DMS114 treated with DMSO at 0.1 percent for 48 hours (cell line): ENCODE measurements around the gene OMG.
"Not testable (repeated sequence)": the region's sequence is repeated elsewhere in the genome, so short reads cannot be mapped to it uniquely, and the experiment has no call there.

Source experiments
- DNase-seq: peaks from one replicate; lab custom pipeline; 2025; ENCODE audit not compliant: unreplicated experiment; lab: John Stamatoyannopoulos, UW

Gene OMG, protein sequence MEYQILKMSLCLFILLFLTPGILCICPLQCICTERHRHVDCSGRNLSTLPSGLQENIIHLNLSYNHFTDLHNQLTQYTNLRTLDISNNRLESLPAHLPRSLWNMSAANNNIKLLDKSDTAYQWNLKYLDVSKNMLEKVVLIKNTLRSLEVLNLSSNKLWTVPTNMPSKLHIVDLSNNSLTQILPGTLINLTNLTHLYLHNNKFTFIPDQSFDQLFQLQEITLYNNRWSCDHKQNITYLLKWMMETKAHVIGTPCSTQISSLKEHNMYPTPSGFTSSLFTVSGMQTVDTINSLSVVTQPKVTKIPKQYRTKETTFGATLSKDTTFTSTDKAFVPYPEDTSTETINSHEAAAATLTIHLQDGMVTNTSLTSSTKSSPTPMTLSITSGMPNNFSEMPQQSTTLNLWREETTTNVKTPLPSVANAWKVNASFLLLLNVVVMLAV

DNA sequence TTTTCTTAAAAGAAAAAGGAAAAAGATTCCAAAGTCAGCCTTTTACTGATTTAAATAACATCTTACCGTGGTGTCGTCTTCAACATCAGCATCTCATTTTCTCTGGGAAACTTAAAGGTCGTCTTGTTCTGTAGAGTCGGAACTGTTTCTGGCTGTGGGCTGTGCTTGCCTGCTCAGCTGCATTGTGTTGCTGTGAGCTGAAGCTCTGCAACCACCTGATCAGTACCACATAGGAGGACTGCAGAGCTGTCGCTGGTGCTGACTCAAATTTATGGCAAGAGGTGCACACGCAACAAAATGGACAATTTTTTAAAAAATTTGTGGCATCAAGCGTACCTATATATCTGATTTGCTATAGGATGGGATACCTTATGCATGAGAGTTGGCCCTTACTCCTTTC, at the start of gene OMG:
TSS of gene OMG (minus strand) at position 150 of the 400 bp plus-strand sequence. CDS start 908 bp downstream, outside the sequence.
- no peak for DNase-seq

DNA sequence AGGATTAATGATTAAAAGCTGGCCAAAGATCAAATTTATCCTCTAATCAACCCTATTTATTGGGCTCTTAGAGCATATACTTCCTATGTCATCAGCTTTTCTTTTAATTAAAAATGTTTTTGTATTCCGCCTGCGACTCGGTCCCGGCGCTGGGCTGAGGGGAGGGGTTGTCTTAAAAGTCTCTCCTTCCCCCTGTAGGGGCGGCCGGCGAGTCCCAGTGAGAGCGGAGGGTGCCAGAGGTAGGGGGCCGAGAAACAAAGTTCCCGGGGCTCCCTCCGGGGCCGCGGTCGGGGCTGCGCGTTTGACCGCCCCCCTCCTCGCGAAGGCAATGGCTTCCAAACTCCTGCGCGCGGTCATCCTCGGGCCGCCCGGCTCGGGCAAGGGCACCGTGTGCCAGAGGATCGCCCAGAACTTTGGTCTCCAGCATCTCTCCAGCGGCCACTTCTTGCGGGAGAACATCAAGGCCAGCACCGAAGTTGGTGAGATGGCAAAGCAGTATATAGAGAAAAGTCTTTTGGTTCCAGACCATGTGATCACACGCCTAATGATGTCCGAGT, 48.2 kb upstream of the OMG start:
- DNase-seq, result not testable (repeated sequence)

GRCh38 chr17:31339906-31340661, 43.0 kb upstream of the OMG start:
- DNase-seq, result no peak

DNA sequence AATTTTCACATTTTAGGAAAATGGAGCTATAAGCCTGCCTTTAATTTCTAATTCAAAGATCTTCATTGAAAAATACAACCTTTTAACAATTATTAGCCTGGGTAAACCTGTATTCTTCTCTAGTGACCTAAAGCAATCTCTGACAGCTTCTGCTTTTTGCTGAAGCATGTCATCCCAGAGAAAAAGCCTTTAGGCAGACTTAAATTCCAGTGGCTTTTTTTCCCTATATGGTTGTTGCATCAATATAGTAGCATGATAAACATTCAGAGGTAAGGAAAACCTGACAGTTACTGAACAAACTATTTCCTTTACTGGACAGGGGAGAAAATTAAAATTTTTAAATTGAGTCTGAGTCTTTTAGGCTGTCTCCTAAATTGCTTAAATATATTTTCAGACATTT, 32.2 kb upstream of the OMG start:
- no peak for DNase-seq

- DNase-seq, result no peak
Measured at GRCh38 chr17:31328160-31328535, 31.1 kb upstream of the OMG start.

DNA sequence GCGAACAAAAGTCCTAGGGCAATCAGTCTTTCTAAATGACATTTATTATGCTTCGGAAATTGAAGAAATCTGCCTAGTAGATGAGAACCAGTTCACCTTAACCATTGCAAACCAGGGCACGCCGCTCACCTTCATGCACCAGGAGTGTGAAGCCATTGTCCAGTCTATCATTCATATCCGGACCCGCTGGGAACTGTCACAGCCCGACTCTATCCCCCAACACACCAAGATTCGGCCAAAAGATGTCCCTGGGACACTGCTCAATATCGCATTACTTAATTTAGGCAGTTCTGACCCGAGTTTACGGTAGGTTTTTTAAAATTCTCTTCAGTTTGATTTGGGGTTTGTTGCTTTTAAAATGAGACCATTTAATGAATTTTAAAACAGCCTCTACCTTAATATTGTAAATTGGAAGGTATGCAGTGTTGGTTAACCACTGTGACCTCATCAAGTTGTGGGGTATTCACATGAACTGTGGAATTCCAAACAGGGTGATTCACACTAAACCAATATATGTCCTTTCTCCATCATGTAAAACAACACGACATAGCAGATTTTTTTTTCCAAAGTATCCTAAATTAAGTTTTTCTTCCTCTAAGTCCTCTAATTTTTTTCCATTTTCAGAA, 30.6 kb upstream of the OMG start:
- no peak for DNase-seq

GRCh38 chr17:31323551-31323950, 26.5 kb upstream of the OMG start:
- DNase-seq, result no peak

- no peak for DNase-seq
Measured at GRCh38 chr17:31321966-31322365, 24.9 kb upstream of the OMG start.

DNA sequence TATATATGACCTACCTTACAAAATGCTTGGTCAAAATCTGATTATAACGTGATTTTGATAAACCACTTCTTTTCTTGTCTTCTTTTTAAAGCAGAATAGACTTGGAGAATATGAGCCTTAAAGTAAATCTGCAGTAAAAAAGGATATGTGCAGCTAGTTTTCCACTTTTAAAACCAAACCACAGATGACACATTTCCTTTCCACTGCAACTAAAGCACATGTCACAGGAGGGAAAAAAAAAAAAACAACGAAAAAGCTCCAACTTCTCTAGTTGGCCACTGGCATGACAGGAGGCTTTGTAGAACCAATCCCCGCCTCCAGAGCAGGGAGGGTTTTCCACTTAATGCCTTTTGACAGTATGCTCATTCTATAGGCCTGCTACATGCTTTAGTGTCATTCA, 24.4 kb upstream of the OMG start, which contains the start of gene EVI2A:
TSS of gene EVI2A (minus strand) at position 142 of the 400 bp plus-strand sequence. CDS start 2,609 bp downstream, outside the sequence.
- DNase-seq, result no peak

- DNase-seq, result no peak
Measured at GRCh38 chr17:31320791-31321190, 23.8 kb upstream of the OMG start.

DNA sequence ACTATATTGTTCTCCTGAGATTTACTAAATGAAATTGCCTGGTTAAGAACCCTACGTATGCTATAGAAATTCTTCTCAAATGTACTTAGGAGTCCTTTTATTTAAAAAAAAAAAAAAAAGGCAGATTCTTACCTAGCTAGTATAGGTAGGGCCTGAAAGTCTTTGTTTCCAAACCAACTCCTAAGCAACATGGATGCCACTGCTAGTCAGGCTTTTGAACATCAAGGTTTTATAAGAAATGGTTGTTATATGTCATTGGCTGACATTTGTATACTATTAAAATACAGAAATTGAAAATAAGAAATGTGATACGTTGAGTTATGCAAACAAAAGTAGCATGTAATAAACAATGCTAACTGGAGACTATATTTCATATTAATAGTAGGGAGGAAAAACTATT, 23.2 kb upstream of the OMG start:
- DNase-seq, result no peak

DNA sequence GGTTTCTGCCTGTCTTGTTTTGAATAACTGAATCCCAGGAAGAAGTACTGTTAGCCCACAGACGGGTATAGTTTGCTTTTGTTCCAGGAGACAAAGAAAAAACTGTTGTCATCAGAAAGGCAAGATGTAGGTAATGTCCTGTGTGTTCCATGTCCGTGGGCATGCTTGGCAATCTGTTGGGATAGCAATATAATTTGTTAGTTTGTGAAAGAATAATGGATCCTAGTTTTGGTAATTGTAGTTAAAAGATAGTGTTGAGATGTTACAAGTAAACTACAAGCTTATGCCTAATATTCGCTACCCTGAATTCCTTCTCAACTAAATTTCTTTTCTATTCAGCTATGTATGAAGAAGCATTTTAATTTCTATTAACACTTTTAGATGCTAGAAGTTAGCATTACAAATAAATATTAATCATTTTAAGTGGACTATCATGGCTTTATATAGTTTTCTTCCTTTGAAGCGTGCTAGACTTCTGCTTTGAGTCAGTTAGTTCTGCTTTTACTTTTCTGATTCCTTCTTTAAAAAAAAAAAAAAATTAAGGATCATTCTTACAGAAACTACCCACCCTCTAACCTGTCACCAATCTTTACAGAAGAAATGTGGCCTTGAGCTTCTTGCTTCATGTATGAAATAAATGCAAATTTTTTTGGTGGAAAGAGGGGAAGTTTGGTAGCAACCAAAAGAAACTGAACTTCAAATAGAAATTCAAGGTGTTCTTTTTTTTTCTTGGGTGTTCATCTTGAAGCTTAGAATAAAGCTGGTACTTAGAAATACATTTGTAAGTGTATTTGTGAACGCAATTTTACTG, 22.0 kb upstream of the OMG start:
- DNase-seq, result no peak

DNA sequence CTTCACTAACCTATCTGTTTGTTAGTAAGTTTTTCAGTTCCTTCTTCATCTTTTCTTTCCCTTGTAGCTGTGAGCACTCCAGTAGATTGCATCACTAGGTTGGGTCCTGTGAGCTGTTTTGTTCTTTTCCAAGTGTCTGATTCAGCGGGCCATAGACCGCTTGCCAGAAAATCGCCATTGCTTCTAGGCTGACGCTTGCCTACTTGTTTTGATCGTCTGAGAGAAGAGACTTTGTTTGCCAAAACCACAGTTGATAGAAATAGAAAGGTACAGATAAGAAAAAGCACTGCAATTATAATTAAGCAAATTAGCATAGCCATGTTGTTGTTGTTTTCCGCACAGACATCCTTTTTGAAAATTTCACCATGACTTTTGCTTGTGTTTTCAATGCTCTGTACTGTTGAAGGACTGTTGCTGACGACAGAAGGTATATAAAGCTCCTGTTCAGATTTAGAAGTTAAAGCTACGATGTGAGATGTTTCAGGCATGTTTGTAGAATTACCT, 21.3 kb upstream of the OMG start:
- no peak for DNase-seq

- DNase-seq, result no peak
Measured at GRCh38 chr17:31314782-31315100, 17.7 kb upstream of the OMG start.

DNA sequence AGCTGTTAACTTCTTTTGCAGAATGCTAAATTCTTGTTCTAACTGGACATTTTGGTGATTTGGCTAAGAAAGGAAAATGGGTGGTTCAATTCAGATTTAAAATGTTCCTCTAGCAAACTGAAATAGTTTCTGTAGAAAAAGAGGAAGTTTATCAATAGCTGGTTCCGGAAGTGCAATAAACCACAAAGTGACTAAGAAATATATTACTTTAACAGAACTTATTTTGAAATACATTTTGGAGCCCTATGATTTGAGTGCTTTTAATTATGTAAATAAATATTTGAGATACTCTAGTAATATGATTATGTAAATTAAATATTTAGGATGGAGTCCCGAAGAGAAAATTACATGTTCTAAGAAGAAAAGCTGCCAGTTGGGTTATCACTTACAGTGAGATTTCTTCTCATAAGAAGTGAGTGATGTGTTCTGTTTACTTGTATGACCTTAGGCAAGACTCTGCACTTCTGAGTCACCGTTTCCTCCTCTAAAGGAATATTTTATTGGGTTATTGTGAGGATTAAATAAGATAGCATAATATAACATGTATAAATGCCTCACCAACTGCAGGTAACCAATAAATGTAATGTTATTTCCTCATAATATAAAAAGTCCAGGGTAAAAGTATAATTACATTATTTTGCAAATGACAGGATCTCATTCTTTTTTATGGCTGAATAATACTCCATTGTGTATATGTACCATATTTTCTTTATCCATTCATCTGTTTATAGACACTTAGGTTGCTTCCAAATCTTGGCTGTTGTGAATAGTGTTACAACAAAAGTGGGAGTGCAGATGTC, 17.1 kb upstream of the OMG start, which contains the start of gene EVI2B:
TSS of gene EVI2B (minus strand) at position 73 of the 800 bp plus-strand sequence. CDS start 8,445 bp downstream, outside the sequence.
- no peak for DNase-seq

DNA sequence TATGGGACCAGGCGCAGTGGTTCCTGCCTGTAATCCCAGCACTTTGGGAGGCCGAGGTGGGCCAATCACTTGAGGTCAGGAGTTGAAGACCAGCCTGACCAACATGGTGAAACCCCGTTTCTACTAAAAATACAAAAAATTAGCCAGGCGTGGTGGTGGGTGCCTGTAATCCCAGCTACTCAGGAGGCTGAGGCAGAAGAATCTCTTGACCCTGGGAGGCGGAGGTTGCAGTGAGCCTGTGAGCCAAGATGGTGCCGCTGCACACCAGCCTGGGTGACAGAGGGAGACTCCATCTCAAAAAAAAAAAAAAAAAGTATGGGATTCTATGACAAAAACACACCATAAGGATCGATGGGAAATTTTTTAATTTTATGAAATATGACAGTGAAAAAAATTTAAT, 15.2 kb upstream of the OMG start:
- not testable (repeated sequence) for DNase-seq

DNA sequence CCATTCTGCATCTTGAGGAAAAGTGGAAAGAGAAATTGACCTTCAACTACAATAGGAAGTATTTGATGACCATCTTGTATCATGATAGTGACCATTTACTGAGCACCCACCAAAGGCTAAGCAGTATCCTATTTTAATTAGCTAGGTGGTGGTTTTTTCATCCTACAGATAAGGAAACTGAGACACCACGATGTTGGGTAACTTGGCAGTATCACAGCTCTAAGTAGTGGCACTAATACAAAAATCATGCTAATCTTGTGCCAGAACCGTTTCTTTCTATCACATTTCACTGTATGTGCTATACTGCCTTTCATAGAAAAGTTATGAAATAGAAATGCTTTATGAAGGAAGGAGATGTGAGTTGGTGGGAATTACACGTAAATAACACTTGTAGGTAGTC, 14.5 kb upstream of the OMG start:
- no peak for DNase-seq

DNA sequence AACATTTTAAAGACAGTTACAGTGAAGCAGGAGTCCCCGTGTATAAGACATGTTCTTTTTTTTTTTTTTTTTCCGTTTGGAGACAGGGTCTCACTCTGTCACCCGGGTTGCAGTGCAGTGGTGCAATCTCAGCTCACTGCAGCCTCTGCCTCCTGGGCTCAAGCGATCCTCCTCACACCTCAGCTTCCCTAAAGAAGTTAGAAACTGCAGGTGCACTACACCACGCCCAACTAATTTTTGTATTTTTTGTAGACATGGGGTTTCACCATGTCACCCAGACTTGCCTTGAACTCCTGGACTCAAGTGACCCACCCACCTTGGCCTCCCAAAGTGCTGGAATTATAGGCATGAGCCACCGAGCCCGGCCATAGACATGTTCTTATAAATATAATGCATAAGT, 13.8 kb upstream of the OMG start:
- DNase-seq, result no peak

GRCh38 chr17:31310260-31310659, 13.2 kb upstream of the OMG start:
- no peak for DNase-seq

GRCh38 chr17:31309556-31309955, 12.5 kb upstream of the OMG start:
- DNase-seq, result no peak
